ENCODE results near the gene ITGAD. TPM values are rescaled to one million over a fixed set of nuclear protein-coding genes. Genes with fewer than 3 reads are reported as not detected.

The ITGAD gene
- polyA plus RNA-seq, 3 donors, result 0.04 TPM; not detected in 2

GRCh38 chr16:31347445-31347844 lies 45.7 kb upstream of the ITGAD start:
- TF ChIP-seq CTCF (IDR thresholded peaks at IDR 0.05), result no peak
- Histone ChIP-seq H3K36me3 (replicated peaks in 1 of 2; ENCODE audit: control insufficient read depth in 1 of 2, insufficient read depth in 2 of 2, low read length in 2 of 2) (no peaks in the 10 kb centered on the region), H3K4me2 (replicated peaks; ENCODE audit: extremely low read depth, low read length, poor library complexity, severe bottlenecking) (no peak overlapping the region), H3K9ac (ENCODE audit: insufficient read depth, low read length, poor library complexity, severe bottlenecking) (no peak overlapping the region), H3K79me2 (ENCODE audit: insufficient read depth, low read length) (no peaks in the 10 kb centered on the region), H4K20me1 (ENCODE audit: insufficient read depth, low read length) (no peaks in the 10 kb centered on the region), H2AFZ (ENCODE audit: insufficient read depth, low read depth, low read length, poor library complexity, severe bottlenecking) (no peak overlapping the region), H3K27me3 (ENCODE audit: control insufficient read depth in 2 of 2, insufficient read depth in 2 of 2, low read length in 2 of 2) (no peaks in the 10 kb centered on the region), H3K9me3 (replicated peaks in 1 of 2; ENCODE audit: control insufficient read depth in 1 of 2, insufficient read depth in 1 of 2, low read length in 2 of 2) (no peaks in the 10 kb centered on the region), H3K4me1 (ENCODE audit: control insufficient read depth in 1 of 2, insufficient read depth in 2 of 2, low read length in 2 of 2) (peaks cover 67 to 73% of the 10 kb centered on the region in 2 donors), H3K27ac (ENCODE audit: low read depth in 1 of 2, low read length in 2 of 2) (peak overlapping the region in 1 of 2 donors; percentile 85), H3K4me3 (replicated peaks in 1 of 3; ENCODE audit: low read depth in 2 of 3, low read length in 3 of 3) (no peak overlapping the region)
- Mint-ChIP-seq H3K36me3 (peaks cover 6 to 13% of the 10 kb centered on the region in 2 donors), H3K9me3 (peaks cover 0 to 6% (median 2%) of the 10 kb centered on the region in 7 donors), H3K4me3 (no peak overlapping the region), H3K27me3 (ENCODE audit: low read depth in 3 of 3) (peaks cover 0 to 14% (median 1%) of the 10 kb centered on the region in 3 donors), H3K4me1 (peaks cover 69% of the 10 kb centered on the region), H3K27ac (peak overlapping the region; percentile 54 to 100 (median 96))
- peak in 2 of 3 donors; percentile 57 to 64 for DNase-seq
- WGBS (ENCODE audit: insufficient coverage), result no CpG with 5 or more reads among the region's 5 CpGs
- intact Hi-C loops (cut with micrococcal nuclease), result loop anchor here in 1 of 2 donors (5.0 kb wide), 1 partner anchor 85 kb away; no protein-coding TSS in a partner anchor

GRCh38 chr16:31348579-31348978 lies 44.6 kb upstream of the ITGAD start:
- peaks cover 78 to 85% of the 10 kb centered on the region in 2 donors for H3K4me1 ChIP-seq (ENCODE audit: control insufficient read depth in 1 of 2, insufficient read depth in 2 of 2, low read length in 2 of 2)
- H3K27me3 Mint-ChIP-seq (ENCODE audit: low read depth in 3 of 3), result peaks cover 0 to 14% (median 1%) of the 10 kb centered on the region in 3 donors
- no peak overlapping the region for H2AFZ ChIP-seq (ENCODE audit: insufficient read depth, low read depth, low read length, poor library complexity, severe bottlenecking)
- H3K4me3 ChIP-seq (replicated peaks in 1 of 3; ENCODE audit: low read depth in 2 of 3, low read length in 3 of 3), result peak overlapping the region in 1 of 3 experiments; percentile 47
- H3K36me3 ChIP-seq (replicated peaks in 1 of 2; ENCODE audit: control insufficient read depth in 1 of 2, insufficient read depth in 2 of 2, low read length in 2 of 2), result no peaks in the 10 kb centered on the region
- peaks cover 79% of the 10 kb centered on the region for H3K4me1 Mint-ChIP-seq
- peak overlapping the region; percentile 49 to 85 for H3K27ac ChIP-seq (ENCODE audit: low read depth in 1 of 2, low read length in 2 of 2)
- peak overlapping the region; percentile 57 for H3K9ac ChIP-seq (ENCODE audit: insufficient read depth, low read length, poor library complexity, severe bottlenecking)
- H3K9me3 ChIP-seq (replicated peaks in 1 of 2; ENCODE audit: control insufficient read depth in 1 of 2, insufficient read depth in 1 of 2, low read length in 2 of 2), result no peaks in the 10 kb centered on the region
- no peak for TF ChIP-seq CTCF (IDR thresholded peaks at IDR 0.05)
- WGBS (ENCODE audit: insufficient coverage), result 0% methylated on average over 3 of the region's 3 CpGs
- peaks cover 0 to 6% (median 0%) of the 10 kb centered on the region in 7 donors for H3K9me3 Mint-ChIP-seq
- peak overlapping the region; percentile 53 for H3K4me2 ChIP-seq (replicated peaks; ENCODE audit: extremely low read depth, low read length, poor library complexity, severe bottlenecking)
- peak in 2 of 3 donors; percentile 45 to 46 for DNase-seq
- H3K4me3 Mint-ChIP-seq, result peak overlapping the region; percentile 39 to 57
- no peaks in the 10 kb centered on the region for H3K27me3 ChIP-seq (ENCODE audit: control insufficient read depth in 2 of 2, insufficient read depth in 2 of 2, low read length in 2 of 2)
- no peaks in the 10 kb centered on the region for H4K20me1 ChIP-seq (ENCODE audit: insufficient read depth, low read length)
- peak overlapping the region; percentile 92 to 100 (median 96) for H3K27ac Mint-ChIP-seq
- intact Hi-C loops (cut with micrococcal nuclease), result loop anchor here in 1 of 2 donors (5.0 kb wide), 1 partner anchor 86 kb away; no protein-coding TSS in a partner anchor
- peaks cover 6% of the 10 kb centered on the region for H3K79me2 ChIP-seq (ENCODE audit: insufficient read depth, low read length)
- H3K36me3 Mint-ChIP-seq, result peaks cover 15 to 16% of the 10 kb centered on the region in 2 donors

Measured in CD14-positive monocyte (primary cell).